ENCODE measurements around the gene TRAT1.

DNA sequence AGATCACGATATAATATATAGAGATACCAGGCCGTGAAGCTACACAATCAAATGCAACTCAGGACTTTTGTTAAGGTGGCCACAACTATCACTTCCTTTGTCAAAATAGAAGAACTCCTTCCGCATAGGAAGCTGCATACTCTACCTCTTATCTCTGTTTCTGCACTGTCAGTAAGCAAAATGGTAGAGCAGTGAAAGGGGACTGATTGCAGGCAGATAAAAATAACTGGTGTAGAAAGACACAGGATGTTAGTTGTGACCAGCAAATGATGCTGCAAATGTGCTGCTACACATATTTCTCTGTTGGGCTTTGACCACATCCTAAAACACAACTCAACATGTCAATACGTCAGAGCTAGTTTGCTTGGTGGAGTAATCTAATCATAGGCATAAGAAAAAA is 16.3 kb upstream of the TRAT1 start:
- TF ChIP-seq, protein P1, sequence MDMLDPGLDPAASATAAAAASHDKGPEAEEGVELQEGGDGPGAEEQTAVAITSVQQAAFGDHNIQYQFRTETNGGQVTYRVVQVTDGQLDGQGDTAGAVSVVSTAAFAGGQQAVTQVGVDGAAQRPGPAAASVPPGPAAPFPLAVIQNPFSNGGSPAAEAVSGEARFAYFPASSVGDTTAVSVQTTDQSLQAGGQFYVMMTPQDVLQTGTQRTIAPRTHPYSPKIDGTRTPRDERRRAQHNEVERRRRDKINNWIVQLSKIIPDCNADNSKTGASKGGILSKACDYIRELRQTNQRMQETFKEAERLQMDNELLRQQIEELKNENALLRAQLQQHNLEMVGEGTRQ (CRISPR knock-in tag; IDR thresholded peaks at IDR 0.05) = no peak
- TF ChIP-seq ELF4 (CRISPR knock-in tag; IDR thresholded peaks at IDR 0.05; ENCODE audit: low read depth) = no peak
- TF ChIP-seq, protein P2, sequence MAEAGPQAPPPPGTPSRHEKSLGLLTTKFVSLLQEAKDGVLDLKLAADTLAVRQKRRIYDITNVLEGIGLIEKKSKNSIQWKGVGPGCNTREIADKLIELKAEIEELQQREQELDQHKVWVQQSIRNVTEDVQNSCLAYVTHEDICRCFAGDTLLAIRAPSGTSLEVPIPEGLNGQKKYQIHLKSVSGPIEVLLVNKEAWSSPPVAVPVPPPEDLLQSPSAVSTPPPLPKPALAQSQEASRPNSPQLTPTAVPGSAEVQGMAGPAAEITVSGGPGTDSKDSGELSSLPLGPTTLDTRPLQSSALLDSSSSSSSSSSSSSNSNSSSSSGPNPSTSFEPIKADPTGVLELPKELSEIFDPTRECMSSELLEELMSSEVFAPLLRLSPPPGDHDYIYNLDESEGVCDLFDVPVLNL (CRISPR knock-in tag; IDR thresholded peaks at IDR 0.05; ENCODE audit: borderline replicate concordance, low read depth) = no peak
- TF ChIP-seq, protein P3, sequence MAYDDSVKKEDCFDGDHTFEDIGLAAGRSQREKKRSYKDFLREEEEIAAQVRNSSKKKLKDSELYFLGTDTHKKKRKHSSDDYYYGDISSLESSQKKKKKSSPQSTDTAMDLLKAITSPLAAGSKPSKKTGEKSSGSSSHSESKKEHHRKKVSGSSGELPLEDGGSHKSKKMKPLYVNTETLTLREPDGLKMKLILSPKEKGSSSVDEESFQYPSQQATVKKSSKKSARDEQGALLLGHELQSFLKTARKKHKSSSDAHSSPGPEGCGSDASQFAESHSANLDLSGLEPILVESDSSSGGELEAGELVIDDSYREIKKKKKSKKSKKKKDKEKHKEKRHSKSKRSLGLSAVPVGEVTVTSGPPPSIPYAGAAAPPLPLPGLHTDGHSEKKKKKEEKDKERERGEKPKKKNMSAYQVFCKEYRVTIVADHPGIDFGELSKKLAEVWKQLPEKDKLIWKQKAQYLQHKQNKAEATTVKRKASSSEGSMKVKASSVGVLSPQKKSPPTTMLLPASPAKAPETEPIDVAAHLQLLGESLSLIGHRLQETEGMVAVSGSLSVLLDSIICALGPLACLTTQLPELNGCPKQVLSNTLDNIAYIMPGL (CRISPR knock-in tag; IDR thresholded peaks at IDR 0.05) = no peak
- TF ChIP-seq, protein P4, sequence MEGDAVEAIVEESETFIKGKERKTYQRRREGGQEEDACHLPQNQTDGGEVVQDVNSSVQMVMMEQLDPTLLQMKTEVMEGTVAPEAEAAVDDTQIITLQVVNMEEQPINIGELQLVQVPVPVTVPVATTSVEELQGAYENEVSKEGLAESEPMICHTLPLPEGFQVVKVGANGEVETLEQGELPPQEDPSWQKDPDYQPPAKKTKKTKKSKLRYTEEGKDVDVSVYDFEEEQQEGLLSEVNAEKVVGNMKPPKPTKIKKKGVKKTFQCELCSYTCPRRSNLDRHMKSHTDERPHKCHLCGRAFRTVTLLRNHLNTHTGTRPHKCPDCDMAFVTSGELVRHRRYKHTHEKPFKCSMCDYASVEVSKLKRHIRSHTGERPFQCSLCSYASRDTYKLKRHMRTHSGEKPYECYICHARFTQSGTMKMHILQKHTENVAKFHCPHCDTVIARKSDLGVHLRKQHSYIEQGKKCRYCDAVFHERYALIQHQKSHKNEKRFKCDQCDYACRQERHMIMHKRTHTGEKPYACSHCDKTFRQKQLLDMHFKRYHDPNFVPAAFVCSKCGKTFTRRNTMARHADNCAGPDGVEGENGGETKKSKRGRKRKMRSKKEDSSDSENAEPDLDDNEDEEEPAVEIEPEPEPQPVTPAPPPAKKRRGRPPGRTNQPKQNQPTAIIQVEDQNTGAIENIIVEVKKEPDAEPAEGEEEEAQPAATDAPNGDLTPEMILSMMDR (IDR thresholded peaks at IDR 0.05) = no peak
- TF ChIP-seq, protein P5, sequence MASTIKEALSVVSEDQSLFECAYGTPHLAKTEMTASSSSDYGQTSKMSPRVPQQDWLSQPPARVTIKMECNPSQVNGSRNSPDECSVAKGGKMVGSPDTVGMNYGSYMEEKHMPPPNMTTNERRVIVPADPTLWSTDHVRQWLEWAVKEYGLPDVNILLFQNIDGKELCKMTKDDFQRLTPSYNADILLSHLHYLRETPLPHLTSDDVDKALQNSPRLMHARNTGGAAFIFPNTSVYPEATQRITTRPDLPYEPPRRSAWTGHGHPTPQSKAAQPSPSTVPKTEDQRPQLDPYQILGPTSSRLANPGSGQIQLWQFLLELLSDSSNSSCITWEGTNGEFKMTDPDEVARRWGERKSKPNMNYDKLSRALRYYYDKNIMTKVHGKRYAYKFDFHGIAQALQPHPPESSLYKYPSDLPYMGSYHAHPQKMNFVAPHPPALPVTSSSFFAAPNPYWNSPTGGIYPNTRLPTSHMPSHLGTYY (CRISPR knock-in tag; IDR thresholded peaks at IDR 0.05) = no peak
